ENCODE measurements around the gene FBXO34. TPM values are rescaled to one million over a fixed set of nuclear protein-coding genes. Genes with fewer than 3 reads are reported as not detected.

FBXO34 gene
- total and polyA plus RNA-seq, 10 of the 15 experiments (the other 5 are each of a cell fraction or from before 2014, with no cell fraction given) = 5.6 to 22.8 (median 17.6) TPM

GRCh38 chr14:55328317-55328716 is 57.1 kb downstream of the FBXO34 start (continued):
- TF ChIP-seq BCLAF1 (IDR thresholded peaks at IDR 0.05) = no peak

- intact Hi-C loops (cut with micrococcal nuclease; ENCODE audit: unreplicated experiment) (no loop called here), in situ Hi-C loops (cut with MboI) (no loop called here)
- H3K79me2 ChIP-seq (ENCODE audit: control insufficient read depth, insufficient read depth, low read length) = peaks cover 41% of the 10 kb centered on the region
- 97% methylated on average over 6 of the region's 6 CpGs for WGBS (ENCODE audit: insufficient coverage, insufficient replicate concordance, low lambda C conversion rate, missing lambda C conversion rate)
- H3K9me3 ChIP-seq (replicated peaks; ENCODE audit: control insufficient read depth, insufficient read depth, low read length) = no peaks in the 10 kb centered on the region
- ChIA-PET POLR2A (no interaction called here), SMC1A (ENCODE audit: uncharacterized antibody, unreplicated experiment) (interaction anchor here (1.1 to 4.8 kb wide), 3 partner anchors 13 to 55 kb away, joined by 3 to 41 read pairs (median 6); no protein-coding TSS in a partner anchor), RAD21 (ENCODE audit: unreplicated experiment) (no interaction called here), CTCF (interaction anchor here (1.4 to 1.5 kb wide), 2 partner anchors 13 to 58 kb away, joined by 3 to 6 read pairs; partner anchors contain the start of gene FBXO34)
- H3K9ac ChIP-seq (ENCODE audit: control insufficient read depth, insufficient read depth, low read length) = no peak overlapping the region
- no peaks in the 10 kb centered on the region; a peak in 1 of 4 replicates for H3K36me3 ChIP-seq (ENCODE audit: control insufficient read depth in 2 of 2, insufficient read depth in 2 of 2, low read length in 1 of 2)
- H4K20me1 ChIP-seq (ENCODE audit: control insufficient read depth, insufficient read depth) = no peaks in the 10 kb centered on the region
- H3K4me3 ChIP-seq = no peak overlapping the region
- DNase-seq (ENCODE audit: low read depth, low spot score) (no peak), FAIRE-seq (no peak), ATAC-seq (no peak)
- BruUV-seq (replicated peaks) = no TSS peak
- no peak overlapping the region for H2AFZ ChIP-seq (ENCODE audit: control insufficient read depth, low read depth, low read length)
- peaks cover 43% of the 10 kb centered on the region for H3K4me1 ChIP-seq (ENCODE audit: control insufficient read depth, insufficient read depth, low read length)
- no peak overlapping the region for H3K27ac ChIP-seq (ENCODE audit: control insufficient read depth, insufficient read depth)
- H3K27me3 ChIP-seq (replicated peaks in 1 of 2; ENCODE audit: control insufficient read depth in 2 of 2, insufficient read depth in 2 of 2, low read length in 1 of 2) = no peaks in the 10 kb centered on the region
- H3K4me2 ChIP-seq (ENCODE audit: control insufficient read depth, insufficient read depth) = no peak overlapping the region
- TF ChIP-seq BACH1 (IDR thresholded peaks at IDR 0.05; ENCODE audit: borderline replicate concordance) (no peak), PRDM15 (CRISPR knock-in tag; IDR thresholded peaks at IDR 0.05) (no peak), NFIC (IDR thresholded peaks at IDR 0.05; ENCODE audit: low read depth, low read length) (no peak), ZBTB33 (IDR thresholded peaks at IDR 0.05) (no peak), CHD2 (IDR thresholded peaks at IDR 0.05; ENCODE audit: borderline replicate concordance, low read depth, low read length) (no peak), RAD21 (IDR thresholded peaks at IDR 0.05; ENCODE audit: insufficient read depth, low read depth, low read length) (no peak), ZBTB4 (CRISPR knock-in tag; IDR thresholded peaks at IDR 0.05) (no peak), BRCA1 (IDR thresholded peaks at IDR 0.05; ENCODE audit: low read depth, low read length) (no peak)
These were observed 58.9 kb downstream of the FBXO34 start for GRCh38 chr14:55329999-55330710.

All from GM12878 (cell line).